Kidney glomerular epithelial cell (primary cell): ENCODE measurements around the gene ZFAND3.
A peak's percentile ranks its signal among the peaks of the same experiment; 100 is the strongest.
"Not testable (repeated sequence)": the region's sequence is repeated elsewhere in the genome, so short reads cannot be mapped to it uniquely, and the experiment has no call there.

ENCODE experiments used
- DNase-seq: peaks from one replicate; lab custom pipeline; 2025; lab: John Stamatoyannopoulos, UW

Gene ZFAND3

GRCh38 chr6:37972994-37973757 lies 153.6 kb downstream of the ZFAND3 start:
- no peak for DNase-seq

GRCh38 chr6:37974381-37974780 lies 154.9 kb downstream of the ZFAND3 start:
- DNase-seq: no peak

- no peak for DNase-seq
These were observed 155.4 kb downstream of the ZFAND3 start for GRCh38 chr6:37974943-37975342.

- DNase-seq: no peak
These were observed 158.2 kb downstream of the ZFAND3 start for GRCh38 chr6:37977715-37978114.

- no peak for DNase-seq
These were observed 160.1 kb downstream of the ZFAND3 start for GRCh38 chr6:37979392-37980221.

GRCh38 chr6:37980222-37980595 lies 160.7 kb downstream of the ZFAND3 start:
- no peak for DNase-seq

- DNase-seq: no peak
These were observed 162.1 kb downstream of the ZFAND3 start for GRCh38 chr6:37981626-37982025.

GRCh38 chr6:37982317-37982716 lies 162.8 kb downstream of the ZFAND3 start:
- DNase-seq: no peak

GRCh38 chr6:37983720-37984501 lies 164.4 kb downstream of the ZFAND3 start:
- no peak for DNase-seq

- DNase-seq: no peak
These were observed 165.1 kb downstream of the ZFAND3 start for GRCh38 chr6:37984578-37984977.

GRCh38 chr6:37985355-37985754 lies 165.8 kb downstream of the ZFAND3 start:
- no peak for DNase-seq

GRCh38 chr6:37987018-37987417 lies 167.5 kb downstream of the ZFAND3 start:
- no peak for DNase-seq

- no peak for DNase-seq
These were observed 168.0 kb downstream of the ZFAND3 start for GRCh38 chr6:37987559-37987958.

- no peak for DNase-seq
These were observed 168.6 kb downstream of the ZFAND3 start for GRCh38 chr6:37988127-37988526.

- DNase-seq: no peak
These were observed 169.2 kb downstream of the ZFAND3 start for GRCh38 chr6:37988696-37989095.

- DNase-seq: peak; percentile 92
These were observed 171.4 kb downstream of the ZFAND3 start for GRCh38 chr6:37990762-37991525.

- no peak for DNase-seq
These were observed 173.2 kb downstream of the ZFAND3 start for GRCh38 chr6:37992749-37993148.

- DNase-seq: not testable (repeated sequence)
These were observed 173.7 kb downstream of the ZFAND3 start for GRCh38 chr6:37993194-37993593.

GRCh38 chr6:37993596-37993995 lies 174.1 kb downstream of the ZFAND3 start:
- no peak for DNase-seq

GRCh38 chr6:37994223-37994622 lies 174.7 kb downstream of the ZFAND3 start:
- peak; percentile 14 for DNase-seq

GRCh38 chr6:37998366-37998765 lies 178.8 kb downstream of the ZFAND3 start:
- DNase-seq: no peak

GRCh38 chr6:38001386-38001785 lies 181.9 kb downstream of the ZFAND3 start:
- no peak for DNase-seq
